Endodermal cell (in vitro differentiated cells): Measurements from ENCODE around the gene RNF126. TPM values are rescaled to one million over a fixed set of nuclear protein-coding genes. Genes with fewer than 3 reads are reported as not detected.
A peak's percentile ranks its signal among the peaks of the same experiment; 100 is the strongest.
"Not testable (repeated sequence)": the region's sequence is repeated elsewhere in the genome, so short reads cannot be mapped to it uniquely, and the experiment has no call there.

Experiments used
- DNase-seq: peaks from one replicate; pipeline ENCODE4 v3.0.0-alpha.2; 2017
- H3K27ac ChIP-seq: 2 replicates; pipeline ENCODE4 v1.5.1; 2013; ENCODE audit warnings: mild to moderate bottlenecking, low read depth, low read length, moderate library complexity
- H3K27me3 ChIP-seq: 2 replicates; pipeline ENCODE4 v1.6.1; 2013; ENCODE audit warnings: mild to moderate bottlenecking, low read length, moderate library complexity; ENCODE audit not compliant: insufficient read depth, control insufficient read depth, poor library complexity, severe bottlenecking
- H3K36me3 ChIP-seq: 2 replicates; pipeline ENCODE4 v1.7.0; 2013; ENCODE audit warnings: mild to moderate bottlenecking, low read length, moderate library complexity; ENCODE audit not compliant: control insufficient read depth, insufficient read depth
- H3K4me1 ChIP-seq: one replicate; pipeline ENCODE4 v1.7.0; 2013; ENCODE audit warnings: low read length; ENCODE audit not compliant: control insufficient read depth, insufficient read depth
- H3K4me3 ChIP-seq: 2 replicates; pipeline ENCODE4 v1.5.1; 2013; ENCODE audit warnings: mild to moderate bottlenecking, low read length, moderate library complexity
- H3K9ac ChIP-seq: 2 replicates; pipeline ENCODE4 v1.6.1; 2013; ENCODE audit warnings: mild to moderate bottlenecking, low read length, moderate library complexity; ENCODE audit not compliant: poor library complexity, severe bottlenecking; ENCODE audit errors: extremely low read depth
- H3K9me3 ChIP-seq: 2 replicates; pipeline ENCODE4 v1.6.1; 2013; ENCODE audit warnings: mild to moderate bottlenecking, low read length, moderate library complexity; ENCODE audit not compliant: control insufficient read depth
- H3K27ac Mint-ChIP-seq: 2 replicates; pipeline ENCODE4 v1.8.0; 2020; ENCODE audit warnings: mixed read lengths
- H3K27me3 Mint-ChIP-seq: 2 replicates; pipeline ENCODE4 v1.8.0; 2021; ENCODE audit warnings: mild to moderate bottlenecking, mixed read lengths; ENCODE audit not compliant: insufficient read depth
- H3K36me3 Mint-ChIP-seq: 2 replicates; pipeline ENCODE4 v1.8.0; 2020; ENCODE audit warnings: low read depth, mixed read lengths
- H3K4me1 Mint-ChIP-seq: 2 replicates; pipeline ENCODE4 v1.8.0; 2020; ENCODE audit warnings: mixed read lengths
- H3K4me3 Mint-ChIP-seq: 2 replicates; pipeline ENCODE4 v1.8.0; 2020; ENCODE audit warnings: mild to moderate bottlenecking, moderate library complexity, mixed read lengths
- H3K9me3 Mint-ChIP-seq: 2 replicates; pipeline ENCODE4 v1.8.0; 2020; ENCODE audit warnings: mild to moderate bottlenecking, mixed read lengths
- CTCF ChIP-seq: fragments of 200-600 bp; sonication (generic); conservative IDR thresholded peaks from 2 replicates; pipeline ENCODE4 v1.5.0; 2021; ENCODE audit warnings: antibody characterized with exemption, mild to moderate bottlenecking
- WGBS, 2 experiments: methylation state at CpG; one replicate each; pipeline versions ENCODE4 v1.1.5 to v1.1.7; 2013; ENCODE audit warnings: missing lambda C conversion rate in 2 of 2, mixed read lengths in 1 of 2; ENCODE audit not compliant: insufficient coverage in 1 of 2, insufficient read length in 1 of 2; 5-methylcytosine and 5-hydroxymethylcytosine counted together
- total RNA-seq, 2 donors: library from RNA; stranded (reverse); fragmentation: NEBNext Ultra II Directional in 1 of 2; extraction: Animal tissue kit (Norgen Biotek cat#: 25700) in 1 of 2; gene quantifications; 2 replicates in 1 of 2; 3 replicates in 1 of 2; pipeline ENCODE4 v1.2.1, GENCODE V29; 2021

Gene RNF126
- total RNA-seq, 2 donors from 2014 or later, result 49.1 to 66.4 TPM

DNA sequence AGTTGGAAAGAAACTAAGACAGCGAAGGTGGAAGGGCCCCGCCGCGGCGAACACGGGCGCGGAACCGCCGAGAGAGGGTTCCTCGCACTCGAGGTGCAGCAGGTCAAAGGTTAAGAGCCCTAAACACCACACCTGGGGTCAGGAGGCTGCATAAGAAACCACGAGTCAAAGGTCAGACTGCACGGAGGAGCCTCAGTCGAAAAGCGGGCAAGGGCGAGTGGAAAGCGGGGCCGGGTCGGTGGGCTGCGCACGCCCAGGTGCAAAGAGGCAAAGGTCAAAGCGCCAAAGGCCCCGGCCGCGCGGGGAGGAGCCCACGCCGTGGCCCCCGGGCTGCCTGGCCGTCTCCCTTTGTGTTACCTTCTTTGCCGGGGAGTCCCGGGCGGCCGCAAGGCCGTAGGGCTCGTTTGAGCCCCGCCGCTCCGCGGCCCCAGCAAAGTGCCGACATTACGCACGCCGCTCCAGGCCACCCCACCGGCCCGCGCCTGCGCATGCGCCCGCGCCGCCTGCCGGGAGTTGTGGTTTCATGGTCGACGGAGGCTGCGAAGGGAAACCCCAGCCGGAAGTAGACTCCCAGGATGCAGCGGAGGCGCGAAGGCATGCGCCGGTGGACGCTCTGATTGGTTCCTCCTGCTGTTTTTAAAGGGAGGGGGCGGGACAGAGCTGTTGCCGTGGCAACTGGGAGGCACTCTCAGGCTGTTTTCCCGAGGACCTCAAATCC, 29.8 kb downstream of the RNF126 start, which contains the start of gene POLRMT:
Gene POLRMT, minus strand, starts transcription at position 470 of the 718 bp plus-strand sequence. Its CDS starts 25 bp downstream, at position 445.
- DNase-seq, result peak; percentile 99
- no peak for TF ChIP-seq CTCF
- H3K36me3 Mint-ChIP-seq, result peaks cover 25% of the 10 kb centered on the region
- H3K9me3 Mint-ChIP-seq, result no peaks in the 10 kb centered on the region
- Histone ChIP-seq H3K9me3 (no peaks in the 10 kb centered on the region), H3K36me3 (peaks cover 22% of the 10 kb centered on the region), H3K4me3 (peak within 1 kb of the TSS; percentile 99), H3K27ac (peak within 1 kb of the TSS; percentile 55), H3K4me1 (peaks cover 2% of the 10 kb centered on the region), H3K9ac (peak within 1 kb of the TSS; percentile 81), H3K27me3 (peaks cover 9% of the 10 kb centered on the region)
- H3K4me3 Mint-ChIP-seq, result peak within 1 kb of the TSS; percentile 94
- 0% methylated on average over 45 to 67 of the region's 67 CpGs for WGBS, 2 experiments
- peak within 1 kb of the TSS; percentile 97 for H3K27ac Mint-ChIP-seq
- H3K27me3 Mint-ChIP-seq, result peaks cover 18% of the 10 kb centered on the region
- peaks cover 8% of the 10 kb centered on the region for H3K4me1 Mint-ChIP-seq

- H3K36me3 Mint-ChIP-seq, result peaks cover 30% of the 10 kb centered on the region
- H3K9me3 ChIP-seq, result no peaks in the 10 kb centered on the region
- peak overlapping the region; percentile 81 for H3K9ac ChIP-seq
- peak overlapping the region; percentile 32 for H3K27ac ChIP-seq
- H3K27ac Mint-ChIP-seq, result peak overlapping the region; percentile 95
- peak; percentile 87 for DNase-seq
- TF ChIP-seq CTCF, result no peak
- peaks cover 27% of the 10 kb centered on the region for H3K36me3 ChIP-seq
- WGBS, 2 experiments, result 0 to 1% methylated on average over 18 to 35 of the region's 35 CpGs
- H3K27me3 ChIP-seq, result peaks cover 7% of the 10 kb centered on the region
- H3K4me3 ChIP-seq, result peak overlapping the region; percentile 99
- peaks cover 12% of the 10 kb centered on the region for H3K27me3 Mint-ChIP-seq
- peaks cover 2% of the 10 kb centered on the region for H3K4me1 ChIP-seq
- H3K4me3 Mint-ChIP-seq, result peak overlapping the region; percentile 94
- peaks cover 8% of the 10 kb centered on the region for H3K4me1 Mint-ChIP-seq
- no peaks in the 10 kb centered on the region for H3K9me3 Mint-ChIP-seq
Measured at GRCh38 chr19:632579-633067, 30.4 kb downstream of the RNF126 start.

- Mint-ChIP-seq H3K36me3 (peaks cover 46% of the 10 kb centered on the region), H3K9me3 (no peaks in the 10 kb centered on the region), H3K4me1 (peaks cover 8% of the 10 kb centered on the region), H3K27ac (no peak overlapping the region), H3K4me3 (no peak overlapping the region), H3K27me3 (peaks cover 1% of the 10 kb centered on the region)
- Histone ChIP-seq H3K27ac (no peak overlapping the region), H3K27me3 (no peaks in the 10 kb centered on the region), H3K9me3 (no peaks in the 10 kb centered on the region), H3K4me1 (peaks cover 2% of the 10 kb centered on the region), H3K36me3 (peaks cover 30% of the 10 kb centered on the region), H3K4me3 (no peak overlapping the region), H3K9ac (no peak overlapping the region)
- no peak for DNase-seq
- 92 to 93% methylated on average over 13 to 30 of the region's 30 CpGs for WGBS, 2 experiments
- no peak for TF ChIP-seq CTCF
Measured at GRCh38 chr19:629961-630714, 32.9 kb downstream of the RNF126 start.

DNA sequence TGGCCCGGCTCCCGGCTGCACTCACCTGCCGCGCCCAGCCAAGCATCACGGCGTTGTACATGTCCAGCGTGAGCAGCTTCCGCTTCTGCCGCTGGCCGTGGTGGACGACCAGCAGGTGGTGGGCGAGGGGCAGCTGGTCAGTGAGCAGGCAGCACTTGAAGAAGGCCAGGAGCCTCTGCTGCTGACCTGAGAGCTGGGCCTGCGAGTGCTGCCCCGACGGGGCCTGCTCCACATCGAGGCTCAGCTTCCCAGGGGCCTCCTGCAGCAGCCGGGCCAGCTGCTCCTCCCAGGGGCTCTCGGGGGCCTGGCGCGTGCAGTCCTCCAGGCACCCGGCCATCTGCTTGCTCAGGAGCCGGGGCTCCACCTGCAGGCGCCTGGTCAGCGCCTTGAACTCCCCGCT, 33.5 kb downstream of the RNF126 start:
- not testable (repeated sequence) for H3K4me3 Mint-ChIP-seq, H3K9me3 Mint-ChIP-seq, DNase-seq, H3K27me3 Mint-ChIP-seq, H3K4me1 ChIP-seq, H3K27ac Mint-ChIP-seq, H3K9ac ChIP-seq, H3K27me3 ChIP-seq, H3K9me3 ChIP-seq, H3K27ac ChIP-seq, H3K4me1 Mint-ChIP-seq, H3K4me3 ChIP-seq
- peaks cover 30% of the 10 kb centered on the region for H3K36me3 ChIP-seq
- 93 to 94% methylated on average over 8 to 25 of the region's 25 CpGs for WGBS, 2 experiments
- peaks cover 46% of the 10 kb centered on the region for H3K36me3 Mint-ChIP-seq
